ENCODE data around the gene SLC24A2. TPM values are rescaled to one million over a fixed set of nuclear protein-coding genes. Genes with fewer than 3 reads are reported as not detected.

The SLC24A2 gene
- total and polyA plus RNA-seq, 10 of the 15 experiments (the other 5 are each of a cell fraction or from before 2014, with no cell fraction given), result not detected

- no peaks in the 10 kb centered on the region for H3K36me3 ChIP-seq (ENCODE audit: control insufficient read depth in 2 of 2, insufficient read depth in 2 of 2, low read length in 1 of 2)
- H3K79me2 ChIP-seq (ENCODE audit: control insufficient read depth, insufficient read depth, low read length), result no peaks in the 10 kb centered on the region
- POLR2A ChIA-PET, result no interaction called here
- SMC1A ChIA-PET (ENCODE audit: uncharacterized antibody, unreplicated experiment), result no interaction called here
- CTCF ChIA-PET, result no interaction called here
- no peak overlapping the region for H3K27ac ChIP-seq (ENCODE audit: control insufficient read depth, insufficient read depth)
- no TSS peak for BruUV-seq (replicated peaks)
- H3K4me2 ChIP-seq (ENCODE audit: control insufficient read depth, insufficient read depth), result no peak overlapping the region
- no peak for FAIRE-seq
- intact Hi-C loops (cut with micrococcal nuclease; ENCODE audit: unreplicated experiment), result no loop called here
- H3K4me1 ChIP-seq (ENCODE audit: control insufficient read depth, insufficient read depth, low read length), result no peaks in the 10 kb centered on the region
- H3K9me3 ChIP-seq (replicated peaks; ENCODE audit: control insufficient read depth, insufficient read depth, low read length), result no peaks in the 10 kb centered on the region
- no peak for ATAC-seq
- in situ Hi-C loops (cut with MboI), result no loop called here
- no peak overlapping the region for H3K9ac ChIP-seq (ENCODE audit: control insufficient read depth, insufficient read depth, low read length)
- no peak overlapping the region for H3K4me3 ChIP-seq
- RAD21 ChIA-PET (ENCODE audit: unreplicated experiment), result no interaction called here
- H3K27me3 ChIP-seq (replicated peaks in 1 of 2; ENCODE audit: control insufficient read depth in 2 of 2, insufficient read depth in 2 of 2, low read length in 1 of 2), result no peaks in the 10 kb centered on the region
- H2AFZ ChIP-seq (ENCODE audit: control insufficient read depth, low read depth, low read length), result no peak overlapping the region
- no peak for TF ChIP-seq ZBTB40 (IDR thresholded peaks at IDR 0.05; ENCODE audit: borderline replicate concordance)
- TF ChIP-seq BMI1 (IDR thresholded peaks at IDR 0.05; ENCODE audit: borderline replicate concordance), result no peak
- TF ChIP-seq RAD21 (IDR thresholded peaks at IDR 0.05; ENCODE audit: insufficient read depth, low read depth, low read length), result no peak
- no peak for TF ChIP-seq CREM (IDR thresholded peaks at IDR 0.05; ENCODE audit: low read depth)
- TF ChIP-seq PAX5 (IDR thresholded peaks at IDR 0.05; ENCODE audit: borderline replicate concordance, low read depth, low read length), result no peak
- TF ChIP-seq SMAD1 (IDR thresholded peaks at IDR 0.05; ENCODE audit: low read depth, partially characterized antibody), result no peak
- no peak for TF ChIP-seq ZNF274 (IDR thresholded peaks at IDR 0.05; ENCODE audit: insufficient read depth, insufficient read length)
- no peak for TF ChIP-seq ZNF622 (IDR thresholded peaks at IDR 0.05)
- no peak for TF ChIP-seq CEBPZ (IDR thresholded peaks at IDR 0.05; ENCODE audit: low read depth, low read length)
- TF ChIP-seq POU2F2 (IDR thresholded peaks at IDR 0.05; ENCODE audit: borderline replicate concordance, low read depth, low read length), result no peak
- TF ChIP-seq, protein P1, sequence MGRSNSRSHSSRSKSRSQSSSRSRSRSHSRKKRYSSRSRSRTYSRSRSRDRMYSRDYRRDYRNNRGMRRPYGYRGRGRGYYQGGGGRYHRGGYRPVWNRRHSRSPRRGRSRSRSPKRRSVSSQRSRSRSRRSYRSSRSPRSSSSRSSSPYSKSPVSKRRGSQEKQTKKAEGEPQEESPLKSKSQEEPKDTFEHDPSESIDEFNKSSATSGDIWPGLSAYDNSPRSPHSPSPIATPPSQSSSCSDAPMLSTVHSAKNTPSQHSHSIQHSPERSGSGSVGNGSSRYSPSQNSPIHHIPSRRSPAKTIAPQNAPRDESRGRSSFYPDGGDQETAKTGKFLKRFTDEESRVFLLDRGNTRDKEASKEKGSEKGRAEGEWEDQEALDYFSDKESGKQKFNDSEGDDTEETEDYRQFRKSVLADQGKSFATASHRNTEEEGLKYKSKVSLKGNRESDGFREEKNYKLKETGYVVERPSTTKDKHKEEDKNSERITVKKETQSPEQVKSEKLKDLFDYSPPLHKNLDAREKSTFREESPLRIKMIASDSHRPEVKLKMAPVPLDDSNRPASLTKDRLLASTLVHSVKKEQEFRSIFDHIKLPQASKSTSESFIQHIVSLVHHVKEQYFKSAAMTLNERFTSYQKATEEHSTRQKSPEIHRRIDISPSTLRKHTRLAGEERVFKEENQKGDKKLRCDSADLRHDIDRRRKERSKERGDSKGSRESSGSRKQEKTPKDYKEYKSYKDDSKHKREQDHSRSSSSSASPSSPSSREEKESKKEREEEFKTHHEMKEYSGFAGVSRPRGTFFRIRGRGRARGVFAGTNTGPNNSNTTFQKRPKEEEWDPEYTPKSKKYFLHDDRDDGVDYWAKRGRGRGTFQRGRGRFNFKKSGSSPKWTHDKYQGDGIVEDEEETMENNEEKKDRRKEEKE (IDR thresholded peaks at IDR 0.05), result no peak
- TF ChIP-seq SUZ12 (IDR thresholded peaks at IDR 0.05; ENCODE audit: unreplicated experiment), result no peak
- TF ChIP-seq SMARCA5 (IDR thresholded peaks at IDR 0.05), result no peak
- TF ChIP-seq NR2C2 (IDR thresholded peaks at IDR 0.05; ENCODE audit: borderline replicate concordance, control insufficient read depth, insufficient read length, low read depth), result no peak
- DNase-seq (ENCODE audit: low read depth, low spot score), result no peak
- no peaks in the 10 kb centered on the region for H4K20me1 ChIP-seq (ENCODE audit: control insufficient read depth, insufficient read depth)
Observed at GRCh38 chr9:19812194-19812593, 23.4 kb upstream of the SLC24A2 start.
